ENCODE data around the gene GRK2.

GRCh38 chr11:67237574-67237973, 28.7 kb upstream of the GRK2 start:
- TF ChIP-seq POLR2A (IDR thresholded peaks at IDR 0.05) (no peak), POLR2AphosphoS5 (IDR thresholded peaks at IDR 0.05) (no peak), CTCF (IDR thresholded peaks at IDR 0.05) (no peak), EP300 (IDR thresholded peaks at IDR 0.05; ENCODE audit: low read depth) (no peak)
